GM19328 (cell line): ENCODE data around the gene MYMX.

Experiments
- ATAC-seq: cut with Tn5 transposase; IDR thresholded peaks from one replicate; pipeline ENCODE4 v1.9.1; 2021; ENCODE audit warnings: mild to moderate bottlenecking, moderate library complexity; ENCODE audit not compliant: unreplicated experiment

The MYMX gene

DNA sequence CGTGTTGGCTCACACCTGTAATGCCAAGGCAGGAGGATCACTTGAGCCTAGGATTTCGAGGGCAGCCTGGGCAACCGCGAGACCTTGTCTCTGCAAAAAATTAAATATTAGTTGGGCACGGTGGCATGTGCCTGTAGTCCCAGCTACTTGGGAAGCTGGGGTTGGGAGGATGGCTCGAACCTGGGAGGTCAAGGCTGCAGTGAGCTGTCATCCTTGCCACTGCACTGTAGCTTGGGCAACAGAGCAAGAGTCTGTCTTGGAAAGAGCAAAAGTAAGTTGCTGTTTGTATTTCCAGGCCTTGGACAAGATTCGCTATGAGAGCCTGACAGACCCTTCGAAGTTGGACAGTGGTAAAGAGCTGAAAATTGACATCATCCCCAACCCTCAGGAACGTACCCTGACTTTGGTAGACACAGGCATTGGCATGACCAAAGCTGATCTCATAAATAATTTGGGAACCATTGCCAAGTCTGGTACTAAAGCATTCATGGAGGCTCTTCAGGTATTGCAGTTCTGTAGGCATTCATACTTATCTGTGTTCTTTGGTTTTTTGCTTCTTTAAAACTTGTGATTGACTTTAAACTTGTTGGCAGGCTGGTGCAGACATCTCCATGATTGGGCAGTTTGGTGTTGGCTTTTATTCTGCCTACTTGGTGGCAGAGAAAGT lies 32.5 kb downstream of the MYMX start:
- no peak for ATAC-seq

DNA sequence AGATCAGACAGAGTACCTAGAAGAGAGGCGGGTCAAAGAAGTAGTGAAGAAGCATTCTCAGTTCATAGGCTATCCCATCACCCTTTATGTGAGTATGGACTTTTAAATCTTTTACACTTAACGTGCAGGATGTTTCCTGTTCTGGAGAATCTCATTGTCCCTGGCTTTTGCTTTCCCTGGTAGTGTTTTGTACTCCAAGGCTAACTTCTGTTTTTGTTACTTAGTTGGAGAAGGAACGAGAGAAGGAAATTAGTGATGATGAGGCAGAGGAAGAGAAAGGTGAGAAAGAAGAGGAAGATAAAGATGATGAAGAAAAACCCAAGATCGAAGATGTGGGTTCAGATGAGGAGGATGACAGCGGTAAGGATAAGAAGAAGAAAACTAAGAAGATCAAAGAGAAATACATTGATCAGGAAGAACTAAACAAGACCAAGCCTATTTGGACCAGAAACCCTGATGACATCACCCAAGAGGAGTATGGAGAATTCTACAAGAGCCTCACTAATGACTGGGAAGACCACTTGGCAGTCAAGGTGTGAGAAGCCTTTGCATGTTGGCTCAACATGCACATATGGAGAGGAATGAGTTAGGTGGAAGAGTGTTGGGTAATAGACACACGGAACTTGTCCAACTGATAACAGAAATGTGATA lies 33.5 kb downstream of the MYMX start:
- no peak for ATAC-seq

DNA sequence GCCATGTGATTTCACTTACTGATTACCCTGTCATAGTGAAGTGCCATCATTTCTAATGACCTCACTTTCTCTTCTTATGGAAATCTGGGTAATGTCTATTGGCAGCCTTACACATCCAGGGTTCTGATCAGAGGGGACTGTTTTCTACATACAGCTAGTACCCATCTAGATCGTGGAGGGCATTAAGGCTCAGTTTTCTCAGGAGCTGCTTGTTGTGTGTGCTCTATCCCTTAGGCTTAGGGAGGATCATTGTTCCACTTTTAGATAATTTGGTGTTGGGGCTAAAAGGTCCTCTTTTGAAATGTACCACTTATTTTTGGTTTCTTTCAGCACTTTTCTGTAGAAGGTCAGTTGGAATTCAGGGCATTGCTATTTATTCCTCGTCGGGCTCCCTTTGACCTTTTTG lies 34.0 kb downstream of the MYMX start:
- no peak for ATAC-seq

DNA sequence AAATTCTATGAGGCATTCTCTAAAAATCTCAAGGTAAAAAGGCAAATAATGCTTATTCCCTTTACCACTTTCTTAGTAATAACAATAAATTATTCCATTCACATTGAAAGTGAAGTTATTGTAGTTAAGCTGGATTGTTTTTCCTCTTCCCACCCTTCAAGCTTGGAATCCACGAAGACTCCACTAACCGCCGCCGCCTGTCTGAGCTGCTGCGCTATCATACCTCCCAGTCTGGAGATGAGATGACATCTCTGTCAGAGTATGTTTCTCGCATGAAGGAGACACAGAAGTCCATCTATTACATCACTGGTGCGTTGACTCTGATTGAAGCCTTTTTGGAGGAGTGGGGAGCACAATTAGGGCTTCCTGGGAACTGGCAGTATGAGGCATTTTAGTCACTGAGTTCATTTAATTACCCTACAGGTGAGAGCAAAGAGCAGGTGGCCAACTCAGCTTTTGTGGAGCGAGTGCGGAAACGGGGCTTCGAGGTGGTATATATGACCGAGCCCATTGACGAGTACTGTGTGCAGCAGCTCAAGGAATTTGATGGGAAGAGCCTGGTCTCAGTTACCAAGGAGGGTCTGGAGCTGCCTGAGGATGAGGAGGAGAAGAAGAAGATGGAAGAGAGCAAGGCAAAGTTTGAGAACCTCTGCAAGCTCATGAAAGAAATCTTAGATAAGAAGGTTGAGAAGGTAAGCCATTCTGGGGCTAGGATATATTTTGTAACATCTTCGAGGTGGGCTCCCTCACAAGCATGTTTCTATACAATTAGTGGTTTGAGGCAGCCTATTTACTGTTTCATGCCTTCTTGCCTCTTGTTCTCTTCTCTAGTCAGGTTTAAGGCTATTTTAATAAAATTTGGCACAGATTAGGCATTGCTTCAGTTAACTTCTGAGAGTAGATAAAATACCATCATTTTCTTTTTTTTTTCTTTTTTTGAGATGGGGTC lies 35.1 kb downstream of the MYMX start:
- no peak for ATAC-seq

DNA sequence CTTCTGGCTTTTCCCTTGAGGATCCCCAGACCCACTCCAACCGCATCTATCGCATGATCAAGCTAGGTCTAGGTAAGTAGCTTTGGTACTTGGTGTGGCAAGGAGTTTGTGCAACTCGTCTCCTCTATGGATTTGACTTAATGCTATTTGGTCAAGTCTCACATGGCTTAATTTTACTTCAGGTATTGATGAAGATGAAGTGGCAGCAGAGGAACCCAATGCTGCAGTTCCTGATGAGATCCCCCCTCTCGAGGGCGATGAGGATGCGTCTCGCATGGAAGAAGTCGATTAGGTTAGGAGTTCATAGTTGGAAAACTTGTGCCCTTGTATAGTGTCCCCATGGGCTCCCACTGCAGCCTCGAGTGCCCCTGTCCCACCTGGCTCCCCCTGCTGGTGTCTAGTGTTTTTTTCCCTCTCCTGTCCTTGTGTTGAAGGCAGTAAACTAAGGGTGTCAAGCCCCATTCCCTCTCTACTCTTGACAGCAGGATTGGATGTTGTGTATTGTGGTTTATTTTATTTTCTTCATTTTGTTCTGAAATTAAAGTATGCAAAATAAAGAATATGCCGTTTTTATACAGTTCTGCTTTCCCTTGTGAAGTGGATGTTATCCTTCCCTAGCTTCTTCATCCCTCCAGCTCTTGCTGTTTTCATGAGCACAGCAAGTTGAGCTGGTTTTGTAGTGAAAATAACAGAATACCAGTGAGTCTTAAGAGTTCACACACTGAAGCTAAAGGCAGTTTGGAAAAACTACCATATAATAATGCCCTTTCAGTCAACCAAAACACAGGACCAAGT lies 36.8 kb downstream of the MYMX start:
- no peak for ATAC-seq

DNA sequence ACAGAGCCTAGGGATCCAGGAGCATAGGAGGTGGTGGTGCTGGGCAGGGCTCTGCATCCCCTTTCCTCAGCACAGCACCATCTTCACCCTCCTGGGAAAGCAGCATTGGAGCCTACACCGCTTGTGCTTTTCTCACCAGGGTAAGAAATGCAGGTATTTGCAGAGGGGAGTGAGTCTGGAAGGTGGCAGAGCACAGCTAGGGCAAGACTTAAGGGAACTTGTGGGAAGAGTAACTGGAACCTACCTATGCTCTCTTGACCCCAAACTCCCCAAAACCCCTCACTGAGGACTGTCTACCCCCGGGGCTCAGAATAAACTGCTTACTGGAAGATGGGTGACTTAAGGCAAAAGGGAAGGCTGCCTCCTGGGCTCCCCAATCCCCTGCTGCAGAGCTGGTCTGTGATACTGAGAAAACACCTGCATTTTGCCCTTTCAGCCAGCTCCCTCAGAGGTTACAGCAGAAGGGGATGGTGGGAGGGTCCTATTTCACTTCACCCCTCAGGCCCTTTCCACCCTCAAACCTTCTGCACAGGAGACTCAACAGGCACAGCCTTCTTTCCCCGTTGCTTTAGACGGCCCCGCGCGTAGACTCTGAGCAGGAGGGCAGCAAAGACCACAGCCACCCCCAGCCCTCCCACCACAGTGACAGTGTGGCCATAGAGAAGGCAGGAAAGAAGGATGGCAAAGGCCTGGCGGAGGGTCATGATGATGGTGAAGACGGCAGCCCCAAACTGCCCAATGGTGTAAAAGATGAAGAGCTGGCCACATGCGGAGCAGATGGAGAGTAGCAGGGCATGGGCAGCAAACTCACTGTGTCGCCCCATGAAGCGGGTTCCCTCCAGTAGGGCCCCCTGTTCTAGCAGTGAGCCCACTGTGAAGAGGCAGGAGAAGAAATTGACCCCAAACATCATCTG lies 37.7 kb downstream of the MYMX start:
- ATAC-seq, result no peak

DNA sequence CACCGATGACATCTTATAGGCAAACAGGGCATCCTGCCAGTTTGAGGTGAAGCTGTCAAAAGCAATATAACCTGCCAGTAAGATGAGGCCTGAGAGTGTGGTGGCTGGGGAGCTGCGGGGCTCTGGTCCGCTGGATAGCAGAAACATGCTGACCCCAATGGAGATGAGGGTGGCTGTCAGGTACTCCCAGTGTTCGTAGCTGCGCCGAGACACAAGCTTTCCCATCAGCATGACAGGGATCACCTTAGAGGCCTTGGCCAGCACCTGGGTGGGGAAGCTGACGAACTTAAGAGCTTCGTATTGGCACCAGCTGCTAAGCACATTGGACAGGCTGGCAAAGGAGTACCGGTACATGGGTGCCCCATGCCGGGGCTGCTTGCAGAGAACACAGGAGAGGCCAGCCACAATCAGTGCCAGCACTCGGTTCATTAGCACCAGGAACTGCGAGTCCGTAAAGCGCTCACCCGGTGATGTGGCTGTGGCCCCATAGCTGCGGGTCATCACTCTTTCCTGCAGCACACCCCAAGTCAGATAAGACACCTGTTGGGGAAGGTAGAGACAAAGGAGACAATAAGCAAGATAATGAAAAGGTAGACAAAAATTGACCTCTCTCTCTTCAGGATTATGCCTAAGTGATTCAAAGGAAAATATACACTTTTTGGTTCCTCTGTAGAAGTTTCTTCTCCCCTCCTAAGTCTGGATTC lies 38.5 kb downstream of the MYMX start:
- no peak for ATAC-seq

DNA sequence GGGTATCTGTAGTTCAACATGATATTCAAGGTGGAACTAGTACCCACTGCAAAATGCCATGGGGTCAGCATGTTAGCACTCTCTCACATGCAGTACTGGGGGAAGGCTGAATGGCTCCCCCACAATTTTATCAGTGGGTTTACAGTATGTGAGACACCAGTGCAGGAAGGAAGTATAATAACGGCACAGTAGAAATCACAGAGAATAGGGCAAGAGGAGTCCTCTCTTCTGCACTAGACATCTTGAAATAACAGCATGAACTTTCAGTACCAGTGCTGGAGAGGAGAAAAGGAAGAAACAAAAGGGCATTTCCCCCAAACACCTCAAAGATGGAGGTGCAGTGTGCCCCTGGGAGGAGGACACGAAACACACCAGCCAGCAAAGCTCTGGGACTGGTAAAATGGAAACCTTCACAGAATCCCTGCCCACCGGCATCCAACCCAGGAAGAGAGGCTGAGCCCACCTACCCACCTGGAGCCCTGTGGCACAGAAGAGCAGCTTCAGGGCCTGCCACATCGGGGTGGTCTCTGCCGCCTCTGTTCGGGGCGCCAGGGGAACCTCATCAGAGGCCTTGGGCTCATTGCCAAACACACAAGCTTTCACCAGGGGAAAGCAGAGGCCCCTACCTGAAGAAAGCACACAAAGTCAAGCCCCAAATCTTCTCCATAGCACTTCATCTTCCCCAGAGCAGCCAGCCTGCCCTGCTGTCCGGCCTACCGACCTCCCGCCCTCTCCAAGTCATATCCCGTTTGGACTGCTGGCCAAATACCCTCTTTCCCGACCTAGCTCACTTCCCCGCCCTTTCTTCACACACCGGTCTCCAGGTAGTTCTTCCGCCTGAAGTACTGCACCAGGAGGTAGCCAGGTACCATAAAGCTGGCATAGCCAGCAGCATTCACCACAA lies 39.4 kb downstream of the MYMX start:
- no peak for ATAC-seq

DNA sequence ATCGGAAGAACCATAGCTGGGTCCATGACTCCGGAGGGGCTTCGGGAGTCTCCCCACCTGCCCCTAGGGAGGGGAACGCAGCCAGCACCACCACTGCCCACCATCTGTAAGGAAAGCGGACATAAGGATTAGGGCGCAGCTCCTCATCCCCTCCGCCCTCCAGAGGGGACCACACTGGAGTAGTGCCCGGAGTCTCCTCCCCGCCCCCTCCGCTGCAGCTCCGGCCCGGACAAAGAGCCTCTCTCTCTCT lies 40.0 kb downstream of the MYMX start:
- no peak for ATAC-seq

DNA sequence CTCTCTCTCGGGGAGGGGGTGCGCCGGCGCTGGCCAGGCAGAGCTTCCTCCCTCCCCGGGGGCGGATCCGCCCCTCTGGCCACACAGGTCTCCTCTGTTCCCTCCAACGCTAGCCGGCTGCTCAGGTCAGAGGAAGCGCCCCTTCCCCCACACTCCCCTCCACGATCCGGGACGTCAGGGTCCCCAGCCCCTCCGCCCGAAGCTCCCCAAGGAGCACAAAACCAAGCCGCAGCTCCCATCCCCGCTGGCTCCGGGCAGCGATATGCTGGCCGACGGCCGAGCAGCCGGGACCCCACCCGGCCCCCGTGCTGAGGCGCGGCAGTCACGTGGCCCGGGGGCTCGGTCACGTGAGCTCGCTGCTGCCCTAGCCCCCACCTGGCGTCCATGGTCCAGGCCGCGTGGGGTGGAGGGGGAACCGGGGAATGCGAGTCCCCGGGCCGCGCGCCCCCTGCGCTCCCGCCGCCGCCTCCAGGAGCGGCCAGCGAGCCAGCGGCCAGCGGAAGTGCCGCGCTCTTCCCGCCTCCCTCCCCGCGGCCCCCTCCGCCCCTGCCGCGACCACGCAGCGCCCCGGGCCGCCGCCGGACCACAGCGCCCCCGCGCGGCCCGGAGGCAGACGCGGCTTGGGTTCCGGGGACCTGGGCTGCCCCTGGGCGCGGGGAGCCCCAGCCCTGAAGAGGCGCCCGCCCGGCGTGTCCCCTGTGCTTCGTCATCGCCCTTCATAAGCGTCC lies 40.5 kb downstream of the MYMX start, which contains the start of gene SLC35B2:
SLC35B2 (minus strand) TSS at position 504 of the 728 bp plus-strand sequence; CDS start at position 386, 118 bp downstream.
- ATAC-seq, result peak; percentile 49

DNA sequence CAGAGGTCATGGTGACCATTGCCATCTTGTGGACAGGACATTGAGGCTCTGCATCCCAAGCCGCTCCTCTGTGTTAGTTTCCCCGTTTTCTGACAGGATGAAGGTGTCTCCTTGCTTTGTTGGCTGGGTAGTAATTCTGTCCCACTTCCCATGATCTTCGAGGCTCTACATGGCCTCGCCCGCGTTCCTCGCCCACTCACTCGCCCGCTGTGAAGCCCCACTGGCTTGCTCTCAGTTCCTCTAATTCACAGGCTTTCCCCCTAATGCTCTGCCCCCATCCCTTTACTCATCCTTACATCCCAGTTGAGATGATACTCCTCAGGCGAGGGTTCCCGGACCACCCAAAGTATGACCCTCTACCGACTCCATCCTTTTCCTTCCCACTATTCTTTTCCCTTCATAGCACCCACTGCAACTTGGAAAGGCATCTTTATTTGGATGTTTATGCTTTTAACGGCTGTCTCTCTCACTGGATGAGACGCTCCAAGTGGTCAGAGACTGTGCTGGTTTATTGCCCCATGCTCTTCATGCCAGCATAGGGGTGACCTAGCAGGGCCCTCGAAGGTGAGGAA lies 41.1 kb downstream of the MYMX start:
- ATAC-seq, result peak; percentile 16

DNA sequence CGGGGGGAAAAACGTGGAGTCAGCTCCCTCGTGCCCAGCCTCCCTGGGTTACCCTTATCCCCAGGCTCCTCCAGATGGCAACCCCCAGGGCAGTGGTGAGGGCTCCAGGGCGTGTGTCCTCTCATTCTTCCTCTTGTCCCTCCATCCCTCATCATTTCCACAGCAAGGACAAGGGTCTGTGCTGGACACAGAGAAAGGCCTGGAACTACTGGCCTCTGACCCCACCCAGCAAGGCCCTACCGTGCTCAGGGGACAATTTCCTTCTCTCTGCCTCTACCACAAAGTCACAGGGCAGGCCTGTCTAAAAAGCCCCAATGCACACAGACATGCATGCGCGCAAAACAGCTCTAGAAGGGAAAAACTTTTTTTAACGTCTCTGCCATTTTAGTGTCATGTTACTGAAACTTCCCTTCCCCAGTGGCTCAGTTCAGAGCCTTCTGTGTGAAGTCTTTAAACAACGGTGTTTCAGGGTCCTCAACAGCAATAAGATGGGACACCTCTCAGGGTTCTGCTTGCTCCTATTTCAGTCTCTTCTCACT lies 41.7 kb downstream of the MYMX start:
- ATAC-seq, result no peak

DNA sequence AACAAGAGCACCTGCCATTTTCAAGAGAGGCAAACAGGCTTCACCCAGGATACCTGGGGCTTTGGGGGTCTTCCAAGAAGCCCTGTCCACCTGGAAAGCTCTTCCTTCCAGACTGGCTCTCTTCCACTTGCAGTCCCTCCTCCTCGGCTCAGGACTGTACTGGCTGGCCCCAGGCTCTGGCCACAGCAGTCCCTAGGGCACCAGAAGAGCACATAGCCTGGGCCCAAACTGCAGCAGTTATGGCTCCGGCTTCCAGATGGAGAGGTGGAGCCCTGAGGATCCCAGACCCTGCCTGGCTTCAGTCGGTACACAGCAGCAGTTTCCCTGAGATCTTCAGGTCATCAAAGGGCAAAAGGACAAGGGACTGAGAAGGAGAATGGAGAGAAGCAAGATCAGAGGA lies 42.2 kb downstream of the MYMX start:
- ATAC-seq, result no peak

DNA sequence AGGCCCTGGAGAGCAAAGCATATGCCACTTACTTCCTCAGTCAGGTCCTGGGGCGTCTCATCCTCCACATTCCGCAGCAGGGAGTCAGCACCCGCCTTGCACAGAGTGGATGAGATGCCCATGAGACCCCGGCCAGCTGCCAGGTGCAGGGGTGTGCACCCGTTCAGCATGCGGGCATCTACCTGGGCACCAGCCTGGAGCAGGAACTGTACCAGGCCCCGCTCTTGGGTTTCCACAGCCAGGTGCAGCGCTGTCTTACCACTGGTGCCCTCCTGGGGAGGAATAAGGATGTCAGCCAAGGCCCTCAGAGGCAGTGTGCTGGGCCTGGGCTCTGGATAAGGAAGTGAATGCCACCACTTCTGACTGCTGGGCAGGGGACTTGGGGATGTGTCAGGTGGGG lies 43.3 kb downstream of the MYMX start:
- ATAC-seq, result no peak

DNA sequence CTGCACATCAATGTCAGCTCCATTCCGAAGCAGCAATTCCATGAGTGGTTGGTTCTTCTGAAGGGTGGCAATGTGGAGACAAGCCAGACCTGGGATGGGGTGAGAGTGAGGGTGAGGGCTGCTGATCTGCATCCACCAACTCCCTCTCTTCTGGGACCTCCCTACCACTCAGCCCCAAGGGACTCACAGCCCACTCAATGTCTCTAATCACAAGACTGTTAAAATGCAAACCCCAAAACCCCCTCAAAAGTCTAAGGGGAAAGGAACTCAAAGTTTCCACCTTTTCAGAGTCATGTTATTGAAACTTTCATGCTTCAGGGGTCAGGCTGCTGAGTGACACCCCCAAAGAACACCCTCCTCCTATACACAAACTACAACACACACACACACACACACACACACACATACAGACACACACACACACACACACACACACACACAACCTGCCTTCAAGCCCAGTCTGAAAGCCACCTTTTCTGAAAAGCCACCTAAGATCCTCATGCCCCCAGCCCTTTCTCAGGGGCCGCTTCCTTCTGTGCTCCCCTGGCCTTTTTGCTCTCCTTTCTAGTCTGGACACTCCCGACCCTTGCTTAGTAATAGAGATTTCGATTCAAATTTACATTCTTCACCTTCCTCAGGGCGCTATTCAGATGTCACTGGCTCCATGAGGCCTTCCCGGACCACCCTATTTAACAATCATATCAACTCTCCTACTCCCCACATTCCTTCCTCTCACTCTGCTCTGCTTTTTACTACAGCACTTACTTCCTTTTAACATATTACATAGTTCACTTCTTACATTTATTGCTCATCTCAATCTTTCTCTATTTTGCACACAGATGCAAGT lies 43.9 kb downstream of the MYMX start:
- ATAC-seq, result no peak

DNA sequence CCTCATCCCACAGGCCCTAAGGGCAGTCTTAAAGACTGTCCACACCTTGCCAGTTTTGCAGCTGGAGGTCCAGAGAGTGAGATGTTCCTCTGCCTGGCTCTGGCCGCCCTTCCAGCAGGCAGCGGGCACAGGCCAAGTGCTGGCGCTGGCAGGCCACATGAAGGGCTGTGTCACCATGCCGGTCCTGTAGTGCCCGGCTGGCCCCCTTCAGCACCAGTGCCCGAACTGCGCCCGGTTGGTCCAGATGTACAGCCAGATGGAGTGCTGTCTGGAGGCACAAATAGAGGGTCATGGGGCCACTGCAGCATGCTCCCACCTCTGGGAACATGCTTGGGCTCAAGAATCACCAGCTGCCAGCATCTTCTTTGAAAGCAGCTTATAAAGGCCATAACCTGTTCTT lies 44.9 kb downstream of the MYMX start:
- ATAC-seq, result no peak
